IMR-90 (cell line): ENCODE measurements around the gene TRPM3. TPM values are rescaled to one million over a fixed set of nuclear protein-coding genes. Genes with fewer than 3 reads are reported as not detected.

Experiments used
- ATAC-seq: fragments of 200-7000 bp; cut with Tn5 transposase; 2 replicates; pipeline ENCODE4 v1.9.1; 2020; ENCODE audit warnings: low read depth, mild to moderate bottlenecking, moderate library complexity
- BruUV-seq: library from RNA; stranded (reverse); fragments of 400-500 nt; replicated peaks from 2 replicates; lab custom pipeline; 2021; lab: Mats Ljungman, UMichigan
- CTCF ChIA-PET: fragments of 300-600 bp; formaldehyde crosslinking; extraction: SDS; loops from one replicate; lab custom pipeline; 2021; ENCODE audit warnings: antibody characterized with exemption; lab: Yijun Ruan, JAX
- POLR2A ChIA-PET: fragments of 300-600 bp; sonication (Branson Sonifier 250); formaldehyde crosslinking; loops from one replicate; lab custom pipeline; 2022; ENCODE audit warnings: antibody characterized with exemption; ENCODE audit not compliant: unreplicated experiment; lab: Charles Lee
- DNase-seq: peaks from one replicate; pipeline ENCODE4 v3.0.0; 2013
- H2AFZ ChIP-seq: replicated peaks from 2 replicates; pipeline ENCODE3; 2013; ENCODE audit warnings: low read length, mild to moderate bottlenecking; ENCODE audit not compliant: poor library complexity
- H2AK5ac ChIP-seq: 2 replicates; pipeline ENCODE4 v1.6.1; 2013; ENCODE audit warnings: low read depth, low read length, inconsistent platforms
- H2AK9ac ChIP-seq: replicated peaks from 2 replicates; pipeline ENCODE3; 2013; ENCODE audit warnings: mild to moderate bottlenecking, low read depth, low read length, moderate library complexity; ENCODE audit not compliant: poor library complexity
- H2BK120ac ChIP-seq: 2 replicates; pipeline ENCODE4 v1.6.1; 2013; ENCODE audit warnings: low read depth, low read length, inconsistent platforms
- H2BK15ac ChIP-seq: 3 replicates; pipeline ENCODE4 v1.6.1; 2013; ENCODE audit warnings: low read depth, low read length, inconsistent platforms
- H2BK20ac ChIP-seq: 2 replicates; pipeline ENCODE4 v1.6.1; 2013; ENCODE audit warnings: low read depth, mild to moderate bottlenecking, inconsistent platforms, low read length, moderate library complexity
- H2BK5ac ChIP-seq: 2 replicates; pipeline ENCODE4 v1.6.1; 2013; ENCODE audit warnings: mild to moderate bottlenecking, low read depth, low read length, inconsistent platforms; ENCODE audit not compliant: poor library complexity, severe bottlenecking
- H3K14ac ChIP-seq: replicated peaks from 2 replicates; pipeline ENCODE4 v1.6.1; 2013; ENCODE audit warnings: low read depth, low read length, inconsistent platforms
- H3K18ac ChIP-seq: 2 replicates; pipeline ENCODE4 v1.6.1; 2013; ENCODE audit warnings: low read depth, low read length, control low read depth
- H3K23ac ChIP-seq: 2 replicates; pipeline ENCODE4 v1.6.1; 2013; ENCODE audit warnings: low read depth, low read length, inconsistent platforms
- H3K27ac ChIP-seq: 2 replicates; pipeline ENCODE4 v1.5.1; 2013; ENCODE audit warnings: mild to moderate bottlenecking, control low read depth, low read length; ENCODE audit not compliant: insufficient read depth
- H3K27me3 ChIP-seq: 2 replicates; pipeline ENCODE4 v1.6.1; 2013; ENCODE audit warnings: low read length; ENCODE audit not compliant: control insufficient read depth, insufficient read depth
- H3K36me3 ChIP-seq: 2 replicates; pipeline ENCODE4 v1.6.1; 2013; ENCODE audit warnings: low read length, mixed read lengths; ENCODE audit not compliant: control insufficient read depth, insufficient read depth
- H3K4ac ChIP-seq: 2 replicates; pipeline ENCODE4 v1.6.1; 2013; ENCODE audit warnings: low read depth, low read length, inconsistent platforms
- H3K4me1 ChIP-seq: 2 replicates; pipeline ENCODE4 v1.6.1; 2013; ENCODE audit warnings: low read length, mixed read lengths; ENCODE audit not compliant: control insufficient read depth, insufficient read depth
- H3K4me2 ChIP-seq: 2 replicates; pipeline ENCODE4 v1.6.1; 2013; ENCODE audit warnings: low read depth, mild to moderate bottlenecking, control low read depth, low read length, moderate library complexity
- H3K4me3 ChIP-seq: 2 replicates; pipeline ENCODE4 v1.5.1; 2013; ENCODE audit warnings: low read depth, mild to moderate bottlenecking, control low read depth, low read length, moderate library complexity; ENCODE audit not compliant: insufficient read depth
- H3K56ac ChIP-seq: 2 replicates; pipeline ENCODE4 v1.6.1; 2013; ENCODE audit warnings: low read length, inconsistent platforms; ENCODE audit not compliant: insufficient read depth; ENCODE audit errors: extremely low read depth
- H3K79me1 ChIP-seq, 2 experiments: 2 replicates each; pipeline ENCODE4 v1.6.1; 2013; ENCODE audit warnings: low read length in 2 of 2, inconsistent platforms in 1 of 2, low read depth in 1 of 2
- H3K9ac ChIP-seq: 2 replicates; pipeline ENCODE4 v1.6.1; 2013; ENCODE audit warnings: low read depth, low read length, control low read depth
- H3K9me1 ChIP-seq: 2 replicates; pipeline ENCODE4 v1.6.1; 2013; ENCODE audit warnings: low read length, inconsistent platforms; ENCODE audit not compliant: insufficient read depth
- H3K9me3 ChIP-seq: 2 replicates; pipeline ENCODE4 v1.6.1; 2013; ENCODE audit warnings: low read length; ENCODE audit not compliant: control insufficient read depth, insufficient read depth
- H4K20me1 ChIP-seq: 2 replicates; pipeline ENCODE4 v1.6.1; 2013; ENCODE audit warnings: low read length, inconsistent platforms; ENCODE audit not compliant: insufficient read depth
- H4K5ac ChIP-seq: 2 replicates; pipeline ENCODE4 v1.6.1; 2013; ENCODE audit warnings: mild to moderate bottlenecking, low read depth, low read length, control low read depth
- H4K8ac ChIP-seq, 2 experiments: 2 replicates each; pipeline ENCODE4 v1.6.1; 2013; ENCODE audit warnings: low read depth in 2 of 2, low read length in 2 of 2, control low read depth in 1 of 2, inconsistent platforms in 1 of 2
- H4K91ac ChIP-seq: 2 replicates; pipeline ENCODE4 v1.6.1; 2013; ENCODE audit warnings: low read depth, low read length, inconsistent platforms; ENCODE audit not compliant: insufficient read depth
- FOS ChIP-seq: fragments of 150-350 bp; IDR thresholded peaks from 2 replicates; pipeline ENCODE4 v1.6.1; 2016; ENCODE audit warnings: low read depth, low read length
- NFE2L2 ChIP-seq: fragments of 150-350 bp; IDR thresholded peaks from 2 replicates; pipeline ENCODE4 v1.6.1; 2016; ENCODE audit warnings: low read depth, mild to moderate bottlenecking, low read length
- WGBS, 2 experiments: methylation state at CpG; one replicate each; pipeline versions ENCODE4 v1.1.5 to v1.1.7; 2013; ENCODE audit warnings: missing lambda C conversion rate in 2 of 2; ENCODE audit not compliant: insufficient read length in 1 of 2; ENCODE audit errors: extremely low coverage in 2 of 2; 5-methylcytosine and 5-hydroxymethylcytosine counted together
- dilution Hi-C: fragments of 300-500 bp; cut with HindIII; formaldehyde crosslinking; loops from one replicate; pipeline ENCODE4 v1.14.3; 2018; ENCODE audit warnings: low sequenced_read_pairs; ENCODE audit not compliant: unreplicated experiment
- in situ Hi-C: fragments of 300-500 bp; cut with MboI; formaldehyde crosslinking; loops from 3 replicates; pipeline ENCODE4 v1.14.3; 2019; ENCODE audit warnings: low sequenced_read_pairs, inconsistent platforms, mixed read lengths
- intact Hi-C: fragments of 100-400 bp; cut with micrococcal nuclease; formaldehyde crosslinking; loops from 2 replicates; pipeline ENCODE4 v1.10.0; 2022
- polyA plus RNA-seq, 3 experiments: library from polyadenylated mRNA; depleted of rRNA; stranded (reverse); fragments of >200 nt; gene quantifications; 2 replicates each; pipeline ENCODE4 v1.2.3, GENCODE V29; 2012; ENCODE audit warnings: low replicate concordance in 1 of 3
- total RNA-seq: library from RNA; depleted of rRNA; stranded (reverse); fragments of >200 nt; gene quantifications from 2 replicates; pipeline ENCODE4 v1.2.3, GENCODE V29; 2012

The TRPM3 gene
- total and polyA plus RNA-seq, 2 of the 4 experiments (the other 2 are of a cell fraction), result not detected

- CTCF ChIA-PET, result interaction anchor here (1.9 kb wide), 1 partner anchor 328 kb away, joined by 5 read pairs; no protein-coding TSS in a partner anchor
- H2BK120ac ChIP-seq, result no peak overlapping the region
- in situ Hi-C loops, result loop anchor here (25.0 kb wide), 1 partner anchor 91 kb away; no protein-coding TSS in a partner anchor
Observed at GRCh38 chr9:70921136-70921535, 200.3 kb downstream of the TRPM3 start.

More at GRCh38 chr9:70921136-70921535, 200.3 kb downstream of the TRPM3 start:
- TF ChIP-seq NFE2L2, result peak; percentile 48; the same call in 1 of the 2 replicates
- TF ChIP-seq FOS, result no peak
- no CpG with 5 or more reads among the region's 1 CpG for WGBS, 2 experiments
- no peaks in the 10 kb centered on the region for H4K20me1 ChIP-seq
- H2AFZ ChIP-seq, result no peak overlapping the region
- no peak overlapping the region for H3K4ac ChIP-seq
- H4K91ac ChIP-seq, result no peak overlapping the region
- no peak overlapping the region for H3K23ac ChIP-seq
- H3K36me3 ChIP-seq, result no peaks in the 10 kb centered on the region
- ATAC-seq, result peak; percentile 65
- no peaks in the 10 kb centered on the region for H3K9me1 ChIP-seq
- no peak overlapping the region for H2AK5ac ChIP-seq
- no peak overlapping the region for H3K14ac ChIP-seq
- no peak overlapping the region for H4K8ac ChIP-seq
- H3K27ac ChIP-seq, result no peak overlapping the region
- no peak overlapping the region for H2BK15ac ChIP-seq
- no peaks in the 10 kb centered on the region; the same call in 1 of the 2 replicates for H3K27me3 ChIP-seq
- no peak overlapping the region for H3K56ac ChIP-seq
- dilution Hi-C loops (no loop called here), intact Hi-C loops (no loop called here)
- H3K4me1 ChIP-seq, result 0 out of 2 replicates have a peak, but pooled peaks cover 2% of the 10 kb centered on the region
- BruUV-seq, result no TSS peak
- H3K4me3 ChIP-seq, result no peak overlapping the region
- H3K79me1 ChIP-seq, result no peaks in the 10 kb centered on the region
- H2BK5ac ChIP-seq, result no peak overlapping the region
- no peak overlapping the region for H3K9ac ChIP-seq
- no peak overlapping the region; the same call in 1 of the 2 replicates for H3K18ac ChIP-seq
- DNase-seq, result peak; percentile 64
- no peak overlapping the region for H2AK9ac ChIP-seq
- POLR2A ChIA-PET, result no interaction called here
- H3K9me3 ChIP-seq, result no peaks in the 10 kb centered on the region
- H2BK20ac ChIP-seq, result no peak overlapping the region
- H3K4me2 ChIP-seq, result no peak overlapping the region
- H4K5ac ChIP-seq, result no peak overlapping the region
